Heart left ventricle (tissue), 13 donors: ENCODE data around the gene MBD1.

Source experiments
- CTCF ChIP-seq, 12 donors: fragments of 200-600 bp; sonication (generic) in 4 of 12; IDR thresholded peaks; one replicate each; pipeline versions ENCODE4 v1.5.0 to v1.8.0; 2018 to 2022; ENCODE audit warnings: antibody characterized with exemption in 12 of 12, mild to moderate bottlenecking in 5 of 12
- POLR2A ChIP-seq, 2 donors: fragments of 450-650 bp; IDR thresholded peaks; one replicate each; pipeline ENCODE4 v1.6.1; 2017; ENCODE audit warnings: antibody characterized with exemption in 2 of 2, mild to moderate bottlenecking in 2 of 2, moderate library complexity in 2 of 2
- donor health status: ischemic (EF 13 %, LVEDD 7.1; RV severe dilation, severe dysfunction).
- donor health status: DM: no; HTN: yes; CAD: no.
- donor health status: DM: no; HTN: no; CAD: no.
- donor health status: ischemic (EF 25% LVEDD 6.9; RV normal size, moderate dysfunction).
- donor health status: ischemic (EF 25% LVEDD 5.7; RV mildly dilated, moderate dysfunction).
- donor health status: ischemic (EF 35%, LVEDD 5.7; RV mildly dilated, moderate dysfunction).
- donor health status: nonischemic (EF 11% LVEDD 7.7; RV severe dilation, severe dysfunction).
- donor health status: DM: yes; HTN: yes; CAD: no.
- donor health status: PGD.
- donor health status: ischemic (EF 29% LVEDD 5.4; RV normal size, mild dysfunction).
- donor health status: nonischemic (EF 23%, LVEDD 6.1; RV moderate dilation, normal function).

- TF ChIP-seq POLR2A (IDR thresholded peaks at IDR 0.05) (no peak), CTCF (IDR thresholded peaks at IDR 0.05) (no peak)
These were observed 31.1 kb upstream of the MBD1 start for GRCh38 chr18:50312296-50313030.
